Liver (tissue), 3 donors: ENCODE measurements around the gene SLC16A6.
"Not testable (repeated sequence)": the region's sequence is repeated elsewhere in the genome, so short reads cannot be mapped to it uniquely, and the experiment has no call there.

Source experiments
- HNF4A ChIP-seq, 2 donors: conservative IDR thresholded peaks; 2 replicates each; pipeline ENCODE4 v1.6.1; 2016; ENCODE audit warnings: antibody characterized with exemption in 2 of 2, mild to moderate bottlenecking in 2 of 2
- TF ChIP-seq, protein P1 (sequence below): fragments of 150-350 bp; IDR thresholded peaks from 2 replicates; pipeline ENCODE4 v1.5.1; 2017; ENCODE audit warnings: improper control_type of control experiment, low read depth, low read length; ENCODE audit not compliant: missing input control
- donor health status: healthy.
- donor health status: healthy.

DNA sequence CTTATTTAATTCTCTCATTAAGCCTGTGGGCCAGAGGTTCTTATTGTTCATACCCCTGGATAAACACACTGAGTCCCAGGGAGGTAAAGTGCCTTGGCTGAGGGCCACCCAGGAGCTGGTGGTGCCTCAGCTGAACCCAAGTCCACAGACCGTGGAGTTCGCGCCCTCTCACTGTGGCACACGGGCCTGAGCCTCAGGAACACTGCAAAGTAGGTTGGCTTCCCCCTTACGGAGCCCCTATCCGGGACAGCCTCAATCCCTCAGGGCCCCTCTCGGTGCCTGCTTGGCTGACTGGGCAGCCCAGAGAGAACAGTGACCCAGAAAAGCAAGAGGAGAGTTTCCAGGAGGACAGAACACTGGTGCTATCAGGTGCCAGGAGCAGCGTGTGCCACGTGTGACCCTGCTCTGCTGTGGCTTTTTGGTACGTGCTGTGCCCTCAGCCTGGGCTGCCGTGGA is 55.6 kb downstream of the SLC16A6 start:
- TF ChIP-seq, protein P1, sequence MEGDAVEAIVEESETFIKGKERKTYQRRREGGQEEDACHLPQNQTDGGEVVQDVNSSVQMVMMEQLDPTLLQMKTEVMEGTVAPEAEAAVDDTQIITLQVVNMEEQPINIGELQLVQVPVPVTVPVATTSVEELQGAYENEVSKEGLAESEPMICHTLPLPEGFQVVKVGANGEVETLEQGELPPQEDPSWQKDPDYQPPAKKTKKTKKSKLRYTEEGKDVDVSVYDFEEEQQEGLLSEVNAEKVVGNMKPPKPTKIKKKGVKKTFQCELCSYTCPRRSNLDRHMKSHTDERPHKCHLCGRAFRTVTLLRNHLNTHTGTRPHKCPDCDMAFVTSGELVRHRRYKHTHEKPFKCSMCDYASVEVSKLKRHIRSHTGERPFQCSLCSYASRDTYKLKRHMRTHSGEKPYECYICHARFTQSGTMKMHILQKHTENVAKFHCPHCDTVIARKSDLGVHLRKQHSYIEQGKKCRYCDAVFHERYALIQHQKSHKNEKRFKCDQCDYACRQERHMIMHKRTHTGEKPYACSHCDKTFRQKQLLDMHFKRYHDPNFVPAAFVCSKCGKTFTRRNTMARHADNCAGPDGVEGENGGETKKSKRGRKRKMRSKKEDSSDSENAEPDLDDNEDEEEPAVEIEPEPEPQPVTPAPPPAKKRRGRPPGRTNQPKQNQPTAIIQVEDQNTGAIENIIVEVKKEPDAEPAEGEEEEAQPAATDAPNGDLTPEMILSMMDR: not testable (repeated sequence)
- not testable (repeated sequence) for TF ChIP-seq HNF4A (conservative IDR thresholded peaks at IDR 0.05)
